ENCODE data around the gene MEST.
"Not testable (repeated sequence)": the region's sequence is repeated elsewhere in the genome, so short reads cannot be mapped to it uniquely, and the experiment has no call there.

The MEST gene

GRCh38 chr7:130523519-130524125 lies 31.7 kb downstream of the MEST start:
- DNase-seq (ENCODE audit: low read depth): not testable (repeated sequence)

GRCh38 chr7:130524628-130525027 lies 32.7 kb downstream of the MEST start:
- no peak for DNase-seq (ENCODE audit: low read depth)

DNA sequence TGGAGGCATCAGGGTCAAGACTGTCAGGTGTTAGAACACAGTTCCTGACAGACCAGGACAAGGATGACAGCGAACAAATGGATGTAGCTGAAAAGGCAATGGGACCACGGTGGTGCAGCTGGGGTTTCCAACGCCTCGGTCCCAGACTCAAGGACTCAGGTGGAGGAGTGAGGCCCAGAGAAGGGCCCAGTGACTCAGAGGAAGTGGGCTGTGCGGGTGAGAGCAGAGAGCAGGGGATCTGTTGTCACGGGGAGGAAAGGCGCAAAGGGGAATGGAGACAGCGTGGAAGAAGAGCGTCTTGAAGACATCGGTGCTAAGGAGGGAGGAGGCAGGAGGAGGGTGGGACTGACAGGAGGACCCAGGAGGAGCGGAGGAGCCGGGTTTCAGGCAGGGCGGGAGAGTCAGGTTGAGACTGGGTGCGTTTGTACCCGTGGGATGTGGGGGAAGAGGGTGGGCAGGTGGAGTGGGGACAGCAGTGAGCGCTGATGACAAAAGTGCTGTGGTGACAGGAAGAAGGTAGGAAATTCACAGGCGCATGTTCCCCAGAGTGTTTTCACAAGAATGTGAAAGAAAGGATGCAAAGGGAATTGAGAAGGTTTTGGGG lies 36.0 kb downstream of the MEST start:
- not testable (repeated sequence) for DNase-seq (ENCODE audit: low read depth)

GRCh38 chr7:130529417-130529816 lies 37.5 kb downstream of the MEST start:
- no peak for DNase-seq (ENCODE audit: low read depth)

GRCh38 chr7:130537894-130538293 lies 46.0 kb downstream of the MEST start:
- not testable (repeated sequence) for DNase-seq (ENCODE audit: low read depth)

DNA sequence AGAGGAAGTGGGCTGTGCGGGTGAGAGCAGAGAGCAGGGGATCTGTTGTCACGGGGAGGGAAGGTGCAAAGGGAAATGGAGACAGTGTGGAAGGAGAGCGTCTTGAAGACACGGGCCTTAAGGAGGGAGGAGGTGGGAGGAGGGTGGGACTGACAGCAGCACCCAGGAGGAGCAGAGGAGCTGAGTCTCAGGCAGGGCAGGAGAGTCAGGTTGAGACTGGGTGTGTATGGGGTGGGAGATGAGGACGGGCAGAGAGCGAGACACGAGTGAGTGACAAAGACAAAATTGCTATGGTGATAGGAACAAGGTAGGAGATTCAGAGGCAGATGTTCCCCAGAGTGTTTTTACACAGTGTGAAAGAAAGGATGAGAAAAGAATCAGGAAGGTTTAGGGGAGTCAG lies 49.4 kb downstream of the MEST start:
- DNase-seq (ENCODE audit: low read depth): not testable (repeated sequence)

- not testable (repeated sequence) for DNase-seq (ENCODE audit: low read depth)
Measured at GRCh38 chr7:130542297-130542696, 50.4 kb downstream of the MEST start.

DNA sequence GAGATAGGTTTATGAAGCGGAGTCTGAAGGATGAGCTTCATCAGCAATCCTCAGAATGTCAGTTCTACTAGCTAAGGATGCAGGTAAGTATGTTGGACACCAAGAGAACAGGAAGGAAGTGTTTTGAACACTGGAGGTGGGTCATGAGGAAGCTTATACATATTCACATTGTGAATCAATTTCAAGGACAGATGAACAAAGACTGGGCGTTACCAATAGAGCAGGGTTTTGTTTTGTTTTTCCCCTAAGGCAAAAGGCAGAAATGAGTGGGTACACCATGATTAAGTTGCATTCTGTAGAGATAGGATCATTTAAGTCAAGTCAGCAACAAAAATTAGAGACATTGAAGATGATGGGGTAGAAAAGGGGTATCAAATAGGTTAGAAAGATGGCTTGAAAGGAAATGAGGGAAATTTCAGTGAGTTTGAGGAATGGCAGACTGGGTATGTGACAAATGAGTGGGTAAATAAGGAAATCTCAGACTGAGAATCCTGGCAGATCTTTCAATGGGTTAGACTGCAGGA lies 51.7 kb downstream of the MEST start:
- no peak for DNase-seq (ENCODE audit: low read depth)

GRCh38 chr7:130544356-130544755 lies 52.5 kb downstream of the MEST start:
- DNase-seq (ENCODE audit: low read depth): no peak

DNA sequence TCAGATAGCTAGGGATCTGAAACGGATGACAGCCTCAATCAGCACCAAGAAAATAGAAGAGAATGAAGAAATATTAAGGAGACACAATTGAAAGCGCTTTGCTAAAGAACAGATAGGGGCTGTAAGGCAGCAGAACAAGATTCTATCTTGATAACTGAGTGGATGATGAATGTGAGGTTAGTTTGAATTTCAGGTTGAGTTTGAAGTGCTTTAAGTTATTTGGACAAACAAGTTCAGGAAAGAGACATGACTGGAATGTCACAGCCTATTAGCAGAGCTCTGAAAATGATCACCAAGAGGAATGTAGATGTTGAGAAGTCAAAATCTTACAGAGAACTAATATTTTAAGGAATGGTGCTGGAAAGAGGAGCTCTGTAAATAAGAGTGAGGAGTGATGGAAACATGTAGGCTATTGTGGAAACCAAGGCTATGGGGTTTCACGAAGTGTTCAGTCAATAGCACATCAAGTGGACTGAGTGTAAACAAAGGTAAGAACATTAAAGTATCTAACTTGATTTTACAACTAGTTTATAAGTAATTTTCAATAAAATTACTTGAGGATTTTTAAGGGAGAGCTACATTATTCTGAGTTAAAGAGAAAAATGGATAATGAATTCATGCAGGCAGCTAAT lies 61.6 kb downstream of the MEST start:
- DNase-seq (ENCODE audit: low read depth): no peak

GRCh38 chr7:130554481-130554880 lies 62.6 kb downstream of the MEST start:
- DNase-seq (ENCODE audit: low read depth): no peak

All from stimulated activated CD8-positive, alpha-beta memory T cell treated with anti-CD3 and anti-CD28 coated beads, Interleukin-15, amount 100 ng/mL, for 24 hours (primary cell).